Activated T-cell treated with anti-CD3 and anti-CD28 coated beads, Interleukin-2, amount 50 U/mL, for 24 hours (primary cell): ENCODE measurements around the gene CALCB.
"Not testable (repeated sequence)": the region's sequence is repeated elsewhere in the genome, so short reads cannot be mapped to it uniquely, and the experiment has no call there.

ENCODE experiments used
- DNase-seq: peaks from one replicate; pipeline ENCODE4 v3.0.0-alpha.2; 2020
- H3K27ac Mint-ChIP-seq: 2 replicates; pipeline ENCODE4 v1.8.0; 2020; ENCODE audit warnings: mild to moderate bottlenecking, mixed read lengths
- H3K27me3 Mint-ChIP-seq: 2 replicates; pipeline ENCODE4 v1.8.0; 2020; ENCODE audit warnings: mixed read lengths
- H3K36me3 Mint-ChIP-seq: 2 replicates; pipeline ENCODE4 v1.8.0; 2020; ENCODE audit warnings: low read depth, mixed read lengths
- H3K4me1 Mint-ChIP-seq: 2 replicates; pipeline ENCODE4 v1.8.0; 2020; ENCODE audit warnings: low read depth, mixed read lengths
- H3K4me3 Mint-ChIP-seq: 2 replicates; pipeline ENCODE4 v1.8.0; 2020; ENCODE audit warnings: mild to moderate bottlenecking, moderate library complexity, mixed read lengths
- H3K9me3 Mint-ChIP-seq: 2 replicates; pipeline ENCODE4 v1.8.0; 2020; ENCODE audit warnings: mixed read lengths

Gene CALCB

DNA sequence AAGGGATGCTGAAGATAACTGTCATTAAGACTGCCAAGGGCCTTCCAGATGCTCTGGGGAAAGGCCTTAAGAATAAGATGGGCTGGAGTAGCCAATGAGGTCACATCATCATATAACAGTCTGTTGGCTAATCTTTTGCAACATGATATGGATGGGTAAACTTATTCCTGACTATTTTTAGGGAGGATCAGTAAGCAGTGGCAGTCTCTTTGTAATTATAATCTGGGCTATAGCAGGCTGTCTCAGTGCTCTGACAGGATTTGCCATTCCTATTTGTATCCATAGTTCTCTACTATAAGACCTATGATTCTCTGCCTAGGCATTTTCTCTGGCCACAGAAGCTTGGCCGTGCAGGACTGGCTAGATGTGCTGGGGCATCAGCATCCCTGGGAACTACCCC lies 16.1 kb upstream of the CALCB start:
- H3K27ac Mint-ChIP-seq = no peak overlapping the region
- H3K36me3 Mint-ChIP-seq = no peaks in the 10 kb centered on the region
- DNase-seq = no peak
- H3K9me3 Mint-ChIP-seq = no peaks in the 10 kb centered on the region
- H3K4me3 Mint-ChIP-seq = no peak overlapping the region
- H3K4me1 Mint-ChIP-seq = peaks cover 34% of the 10 kb centered on the region
- H3K27me3 Mint-ChIP-seq = peaks cover 21% of the 10 kb centered on the region

DNA sequence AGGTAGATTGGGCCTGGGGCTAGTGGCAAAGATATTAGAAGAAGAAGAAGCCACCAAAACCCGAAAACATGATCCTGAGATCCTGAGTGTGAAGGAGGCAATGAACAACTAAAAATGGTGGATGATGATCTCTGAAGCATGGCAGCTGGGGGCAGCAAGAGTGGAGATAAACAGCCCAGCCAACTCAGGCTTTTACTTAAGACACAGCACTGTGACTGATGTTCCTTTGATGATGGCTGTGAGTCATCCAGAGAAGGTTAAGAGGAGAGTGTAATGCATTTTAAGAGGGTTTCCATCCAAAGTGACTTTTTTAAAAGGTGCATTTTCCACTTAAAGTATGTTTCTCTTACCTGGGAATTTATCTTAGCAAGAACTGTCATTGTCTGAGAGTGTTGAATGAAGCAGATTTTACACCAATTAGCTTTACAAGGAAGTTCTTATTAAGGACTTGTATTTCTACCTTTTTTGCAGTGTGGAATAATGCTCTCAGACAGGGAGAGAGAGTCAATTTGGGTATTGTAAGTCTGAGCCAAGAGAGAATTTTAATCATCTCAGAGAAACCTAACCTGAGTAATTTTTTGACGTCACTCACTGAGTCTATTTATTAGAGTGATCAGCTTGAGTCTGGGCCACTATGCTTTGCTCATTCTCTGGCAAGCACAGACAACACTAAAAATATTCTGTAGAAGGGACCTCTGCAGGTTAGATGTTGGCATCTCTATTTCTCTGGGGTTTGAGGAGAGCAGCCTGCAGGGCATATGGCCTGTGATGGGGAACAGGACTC lies 14.1 kb upstream of the CALCB start:
- peaks cover 19% of the 10 kb centered on the region for H3K4me1 Mint-ChIP-seq
- no peak overlapping the region for H3K4me3 Mint-ChIP-seq
- peaks cover 30% of the 10 kb centered on the region for H3K27me3 Mint-ChIP-seq
- no peak overlapping the region for H3K27ac Mint-ChIP-seq
- DNase-seq = no peak
- H3K9me3 Mint-ChIP-seq = no peaks in the 10 kb centered on the region
- no peaks in the 10 kb centered on the region for H3K36me3 Mint-ChIP-seq

DNA sequence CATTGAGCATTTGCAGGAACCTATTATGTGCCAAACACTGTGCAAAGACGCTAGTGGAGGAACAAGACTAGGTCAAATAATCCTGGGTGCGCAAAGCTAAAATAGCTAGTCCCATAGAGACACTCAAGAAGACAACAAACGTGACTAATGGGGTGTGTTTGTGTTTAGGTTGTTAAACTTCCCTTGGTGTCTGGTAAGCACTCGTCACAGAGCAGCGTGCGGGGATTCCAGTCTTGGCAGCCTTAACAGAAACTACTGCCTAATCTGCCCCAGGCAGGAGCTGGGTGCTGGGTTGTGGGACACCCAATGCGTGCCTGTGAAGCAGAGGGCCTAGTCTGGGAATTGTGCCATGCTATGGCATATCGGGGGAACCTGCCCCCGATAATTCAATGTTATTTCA lies 10.8 kb upstream of the CALCB start:
- no peak overlapping the region for H3K27ac Mint-ChIP-seq
- no peaks in the 10 kb centered on the region for H3K9me3 Mint-ChIP-seq
- no peak for DNase-seq
- H3K4me1 Mint-ChIP-seq = peaks cover 9% of the 10 kb centered on the region
- H3K4me3 Mint-ChIP-seq = no peak overlapping the region
- H3K36me3 Mint-ChIP-seq = no peaks in the 10 kb centered on the region
- H3K27me3 Mint-ChIP-seq = peaks cover 22% of the 10 kb centered on the region

DNA sequence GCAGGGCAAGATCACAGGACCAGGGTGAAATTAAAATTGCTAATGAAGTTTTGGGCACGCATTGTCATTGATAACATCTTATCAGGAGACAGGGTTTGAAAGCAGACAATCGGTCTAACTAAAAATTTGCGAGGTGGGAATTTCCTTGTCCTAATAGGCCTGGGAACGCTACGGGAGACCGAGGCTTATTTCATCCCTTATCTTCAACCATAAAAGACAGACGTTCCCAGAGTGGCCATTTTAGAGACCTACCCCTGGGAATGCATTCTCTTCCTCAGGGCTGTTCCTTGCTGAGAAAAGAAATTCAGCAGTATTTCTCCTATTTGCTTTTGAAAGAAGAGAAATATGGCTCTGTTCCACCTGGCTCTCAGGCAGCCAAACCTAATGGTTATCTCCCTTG lies 3.6 kb upstream of the CALCB start:
- not testable (repeated sequence) for H3K4me3 Mint-ChIP-seq, H3K27ac Mint-ChIP-seq, H3K36me3 Mint-ChIP-seq, DNase-seq
- peaks cover 11% of the 10 kb centered on the region for H3K9me3 Mint-ChIP-seq
- peaks cover 25% of the 10 kb centered on the region for H3K27me3 Mint-ChIP-seq
- peaks cover 17% of the 10 kb centered on the region for H3K4me1 Mint-ChIP-seq

DNA sequence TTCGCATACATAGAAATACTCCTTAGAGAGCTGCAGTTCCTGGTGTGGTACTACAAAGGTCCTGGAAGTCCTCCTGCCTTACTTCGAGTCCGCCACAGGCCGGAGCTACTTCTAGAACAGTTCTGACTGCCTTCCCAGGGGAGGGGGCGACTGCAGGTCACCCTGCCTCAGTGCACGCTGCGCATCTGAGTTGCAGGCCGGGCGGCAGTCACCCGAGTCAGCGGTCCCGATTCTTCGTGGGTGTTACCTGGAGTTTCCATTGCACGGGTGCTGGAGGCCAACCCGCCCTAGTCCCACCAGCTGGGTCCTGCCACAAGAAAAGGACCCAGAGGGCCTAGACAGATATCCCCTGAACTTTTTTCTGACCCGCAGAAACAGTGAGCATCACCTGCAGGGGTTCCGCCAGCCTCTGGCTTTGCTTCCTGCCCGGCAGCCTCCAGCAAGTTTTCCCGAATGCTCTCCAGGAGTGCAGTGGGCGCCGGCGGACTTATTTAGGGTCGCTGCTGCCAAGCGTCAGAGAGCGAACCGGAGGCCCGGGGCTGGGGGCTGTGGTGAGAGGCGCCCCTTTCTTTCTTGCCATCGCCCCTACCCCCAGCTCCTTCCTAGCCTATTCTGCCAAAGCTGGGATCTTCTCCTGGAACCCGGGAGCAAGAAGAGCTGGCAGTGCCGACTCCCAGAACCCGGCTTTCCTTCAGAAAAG lies 1.7 kb upstream of the CALCB start:
- Mint-ChIP-seq H3K27me3 (peaks cover 23% of the 10 kb centered on the region), H3K4me1 (peaks cover 18% of the 10 kb centered on the region), H3K9me3 (peaks cover 11% of the 10 kb centered on the region), H3K27ac (no peak overlapping the region), H3K36me3 (no peaks in the 10 kb centered on the region), H3K4me3 (no peak overlapping the region)
- no peak for DNase-seq

DNA sequence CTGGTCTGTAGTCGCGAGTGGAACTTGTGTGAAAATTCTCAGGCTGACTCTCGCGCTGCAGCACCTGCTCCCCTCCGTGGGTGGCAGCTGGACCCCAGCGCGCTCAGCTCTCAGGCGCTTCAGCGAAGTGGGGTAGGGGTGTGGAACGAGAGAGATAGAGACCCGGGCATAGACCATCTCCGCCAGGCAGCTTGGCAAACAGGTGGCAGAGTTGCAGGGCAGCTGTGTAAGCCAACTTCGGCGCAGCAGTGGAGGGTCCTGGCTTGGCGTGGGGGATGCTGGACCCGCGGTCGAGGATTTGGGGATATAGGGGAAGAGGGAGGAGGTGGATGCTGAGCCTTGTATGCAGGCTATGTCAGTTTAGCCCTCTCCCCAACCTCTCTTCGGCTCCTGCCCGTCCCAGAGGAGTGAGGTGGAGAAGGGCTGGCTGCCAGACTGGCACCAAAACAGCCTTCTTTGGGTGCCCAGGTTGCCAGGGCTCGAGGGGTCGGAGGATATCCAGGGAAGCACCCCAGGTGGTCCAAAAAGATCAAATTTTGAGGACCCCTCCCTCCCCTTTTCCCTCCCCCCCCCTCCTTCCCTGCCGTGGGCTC lies 746 bp upstream of the CALCB start:
- H3K27me3 Mint-ChIP-seq = peaks cover 23% of the 10 kb centered on the region
- H3K36me3 Mint-ChIP-seq = no peaks in the 10 kb centered on the region
- no peak overlapping the region for H3K4me3 Mint-ChIP-seq
- H3K4me1 Mint-ChIP-seq = peaks cover 18% of the 10 kb centered on the region
- H3K27ac Mint-ChIP-seq = no peak overlapping the region
- DNase-seq = no peak
- peaks cover 11% of the 10 kb centered on the region for H3K9me3 Mint-ChIP-seq

DNA sequence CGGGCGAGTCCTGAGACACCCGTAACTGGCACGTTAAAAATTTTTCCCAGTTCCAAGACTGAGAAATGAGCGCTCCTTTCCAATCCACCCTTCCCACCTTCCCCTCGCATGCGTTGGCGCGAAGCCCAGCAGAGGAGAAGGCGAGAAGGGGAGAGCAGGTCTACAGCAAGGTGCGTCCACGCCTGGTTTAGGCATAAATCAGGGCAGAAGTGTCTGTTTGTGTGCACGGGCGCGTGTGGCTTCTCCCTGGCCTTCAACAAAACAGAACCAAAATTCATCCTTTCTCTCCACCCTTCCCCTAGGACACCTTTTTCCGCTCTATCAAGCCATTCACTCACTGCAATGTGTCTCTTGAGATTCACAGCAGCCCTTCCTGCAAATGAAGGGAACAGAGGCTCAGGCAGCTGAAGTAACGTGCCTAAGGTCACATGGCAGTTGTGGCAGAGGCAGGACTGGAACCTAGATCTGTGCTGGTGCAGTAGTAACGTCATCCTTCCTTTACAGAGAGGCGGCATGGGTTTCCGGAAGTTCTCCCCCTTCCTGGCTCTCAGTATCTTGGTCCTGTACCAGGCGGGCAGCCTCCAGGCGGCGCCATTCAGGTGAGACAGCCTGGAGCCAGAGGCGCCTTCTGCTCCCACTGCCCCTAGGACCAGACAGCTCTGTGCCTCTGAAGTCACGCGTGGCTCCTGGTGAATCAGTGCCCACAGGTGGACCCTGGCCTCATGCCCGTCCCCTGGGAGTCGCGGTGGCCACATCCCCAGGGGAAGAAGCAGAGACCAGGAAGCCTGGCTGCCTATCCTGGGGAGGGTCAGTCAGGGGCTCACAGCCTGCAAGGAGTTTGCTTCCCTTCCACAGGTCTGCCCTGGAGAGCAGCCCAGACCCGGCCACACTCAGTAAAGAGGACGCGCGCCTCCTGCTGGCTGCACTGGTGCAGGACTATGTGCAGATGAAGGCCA lies 1.1 kb downstream of the CALCB start:
- no peaks in the 10 kb centered on the region for H3K36me3 Mint-ChIP-seq
- H3K4me1 Mint-ChIP-seq = peaks cover 18% of the 10 kb centered on the region
- peak overlapping the region; percentile 75 for H3K4me3 Mint-ChIP-seq
- H3K27ac Mint-ChIP-seq = peak overlapping the region; percentile 27
- peaks cover 23% of the 10 kb centered on the region for H3K27me3 Mint-ChIP-seq
- peaks cover 3% of the 10 kb centered on the region for H3K9me3 Mint-ChIP-seq
- peak; percentile 94 for DNase-seq

DNA sequence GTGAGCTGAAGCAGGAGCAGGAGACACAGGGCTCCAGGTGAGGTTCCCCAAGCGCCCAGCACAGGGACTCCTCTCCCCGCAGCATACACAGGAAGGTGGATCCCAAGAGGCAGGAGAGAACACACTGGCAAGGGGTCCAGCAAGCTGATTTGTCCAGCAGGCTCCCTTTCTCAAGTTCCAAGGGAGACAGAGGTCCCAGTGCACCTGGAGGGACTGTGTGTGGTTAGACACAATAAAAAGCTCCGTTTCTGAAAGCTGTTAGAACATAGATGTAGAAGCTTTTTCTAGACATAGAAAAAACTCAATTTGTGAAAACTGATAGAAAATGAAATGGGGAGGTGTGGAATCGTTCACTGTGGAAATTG lies 1.8 kb downstream of the CALCB start:
- Mint-ChIP-seq H3K4me3 (no peak overlapping the region), H3K9me3 (no peaks in the 10 kb centered on the region), H3K27me3 (peaks cover 23% of the 10 kb centered on the region), H3K36me3 (no peaks in the 10 kb centered on the region), H3K4me1 (peaks cover 18% of the 10 kb centered on the region), H3K27ac (no peak overlapping the region)
- DNase-seq = no peak

DNA sequence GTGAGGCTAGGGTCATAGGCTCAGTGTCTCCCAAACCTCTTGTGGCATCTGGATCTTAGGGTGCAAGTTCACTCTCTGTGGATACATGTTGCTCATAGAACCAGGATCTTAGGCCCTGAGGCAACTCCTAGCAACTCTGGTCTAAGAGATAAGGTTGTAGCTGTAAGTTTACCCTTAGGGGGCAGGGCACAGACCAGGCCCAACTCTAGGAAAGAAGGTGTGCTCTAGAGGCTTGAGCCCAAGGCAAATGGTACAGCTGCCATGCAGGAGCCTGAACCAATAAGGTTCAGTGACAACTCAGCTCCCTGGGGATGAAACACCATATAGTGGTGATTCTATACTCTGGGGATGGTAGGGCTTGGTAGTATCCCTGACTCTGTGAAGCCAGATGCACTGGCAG lies 17.8 kb downstream of the CALCB start:
- H3K27me3 Mint-ChIP-seq = peaks cover 22% of the 10 kb centered on the region
- H3K4me3 Mint-ChIP-seq = no peak overlapping the region
- H3K9me3 Mint-ChIP-seq = no peaks in the 10 kb centered on the region
- no peaks in the 10 kb centered on the region for H3K4me1 Mint-ChIP-seq
- no peaks in the 10 kb centered on the region for H3K36me3 Mint-ChIP-seq
- DNase-seq = no peak
- H3K27ac Mint-ChIP-seq = no peak overlapping the region

DNA sequence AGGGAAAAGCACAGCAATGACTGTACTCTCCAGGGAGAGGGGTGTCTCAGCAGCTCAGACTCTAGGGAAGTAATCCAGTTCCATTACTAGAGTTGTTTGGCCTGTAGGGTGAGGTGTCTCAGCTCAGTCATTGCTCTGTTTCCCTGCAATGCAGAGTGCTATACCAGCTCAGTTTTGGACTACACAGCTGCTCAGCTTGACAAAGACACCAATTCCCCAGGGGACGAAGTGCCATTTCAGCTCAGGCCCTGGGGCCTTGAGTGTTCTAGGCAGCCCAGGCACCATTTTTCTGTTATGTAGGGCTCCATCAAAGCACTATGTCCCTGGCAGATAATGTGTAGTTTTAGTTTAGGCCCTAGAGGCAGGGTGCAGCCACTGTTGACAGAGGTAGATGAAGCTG lies 18.2 kb downstream of the CALCB start:
- Mint-ChIP-seq H3K27me3 (peaks cover 27% of the 10 kb centered on the region), H3K4me1 (no peaks in the 10 kb centered on the region), H3K4me3 (no peak overlapping the region), H3K9me3 (no peaks in the 10 kb centered on the region), H3K27ac (no peak overlapping the region), H3K36me3 (no peaks in the 10 kb centered on the region)
- no peak for DNase-seq

DNA sequence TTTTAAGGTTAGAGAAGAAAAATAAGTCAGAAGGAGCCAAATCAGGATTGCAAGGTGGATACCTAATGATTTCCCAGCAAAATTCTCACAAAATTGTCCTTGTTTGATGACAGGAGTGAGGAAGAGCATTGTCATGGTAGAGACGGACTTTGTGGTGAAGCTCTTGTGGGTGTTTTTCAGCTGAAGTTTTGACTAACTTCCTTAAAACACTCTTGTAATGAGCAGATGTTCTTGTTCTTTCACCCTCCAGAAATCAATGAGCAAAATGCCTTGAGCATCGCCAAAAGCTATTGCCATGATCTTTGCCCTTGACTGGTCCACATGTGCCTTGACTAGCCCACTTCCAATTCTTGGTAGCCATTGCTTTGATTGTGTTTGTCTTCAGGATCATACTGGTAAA lies 20.0 kb downstream of the CALCB start:
- no peak overlapping the region for H3K27ac Mint-ChIP-seq
- H3K4me1 Mint-ChIP-seq = no peaks in the 10 kb centered on the region
- peaks cover 35% of the 10 kb centered on the region for H3K27me3 Mint-ChIP-seq
- H3K36me3 Mint-ChIP-seq = no peaks in the 10 kb centered on the region
- H3K9me3 Mint-ChIP-seq = no peaks in the 10 kb centered on the region
- DNase-seq = no peak
- H3K4me3 Mint-ChIP-seq = no peak overlapping the region

DNA sequence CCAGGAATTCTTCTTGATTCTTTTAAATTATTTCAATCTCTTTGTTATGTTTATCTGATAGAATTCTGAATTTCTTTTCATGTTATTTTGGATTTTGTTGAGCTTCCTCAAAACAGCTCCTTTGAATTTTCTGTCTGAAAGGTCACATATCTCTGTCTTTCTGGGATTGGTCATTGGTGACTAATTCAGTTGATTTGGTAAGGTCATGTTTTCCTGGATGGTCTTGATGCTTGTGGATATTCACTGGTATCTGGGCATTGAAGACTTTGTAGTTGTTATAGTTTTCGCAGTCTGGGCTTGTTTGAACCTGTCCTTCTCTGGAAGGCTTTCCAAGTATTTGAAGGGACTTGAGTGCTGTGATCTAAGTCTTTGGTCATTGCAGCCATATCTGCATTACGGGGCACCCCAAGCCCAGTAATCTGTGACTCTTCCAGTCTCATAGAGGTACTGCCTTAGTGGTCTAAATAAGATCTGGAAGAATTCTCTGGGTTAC lies 22.4 kb downstream of the CALCB start:
- no peak overlapping the region for H3K27ac Mint-ChIP-seq
- peaks cover 35% of the 10 kb centered on the region for H3K27me3 Mint-ChIP-seq
- no peaks in the 10 kb centered on the region for H3K4me1 Mint-ChIP-seq
- no peak overlapping the region for H3K4me3 Mint-ChIP-seq
- no peak for DNase-seq
- no peaks in the 10 kb centered on the region for H3K9me3 Mint-ChIP-seq
- no peaks in the 10 kb centered on the region for H3K36me3 Mint-ChIP-seq

DNA sequence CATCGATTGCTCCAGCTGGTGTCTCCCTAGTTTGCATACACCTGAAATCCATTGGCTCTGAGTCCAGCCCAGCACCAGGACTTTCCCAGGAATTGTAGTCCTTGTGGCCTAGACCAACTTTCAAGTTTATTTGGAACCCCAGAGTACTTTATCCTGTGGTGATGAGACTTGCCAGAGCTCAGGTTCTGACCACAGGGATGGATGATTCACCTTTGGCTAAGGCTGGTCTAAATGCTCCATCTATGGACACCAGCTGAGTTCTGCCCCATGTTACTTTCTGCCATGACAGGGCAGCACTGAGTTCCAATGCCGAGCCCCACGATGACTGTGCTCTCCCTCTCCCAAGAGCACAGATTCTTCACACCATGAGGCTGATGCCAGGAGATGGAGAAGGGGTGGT lies 24.0 kb downstream of the CALCB start:
- no peaks in the 10 kb centered on the region for H3K9me3 Mint-ChIP-seq
- H3K4me1 Mint-ChIP-seq = peaks cover 2% of the 10 kb centered on the region
- H3K27ac Mint-ChIP-seq = no peak overlapping the region
- peaks cover 38% of the 10 kb centered on the region for H3K27me3 Mint-ChIP-seq
- no peak for DNase-seq
- H3K36me3 Mint-ChIP-seq = no peaks in the 10 kb centered on the region
- no peak overlapping the region for H3K4me3 Mint-ChIP-seq

DNA sequence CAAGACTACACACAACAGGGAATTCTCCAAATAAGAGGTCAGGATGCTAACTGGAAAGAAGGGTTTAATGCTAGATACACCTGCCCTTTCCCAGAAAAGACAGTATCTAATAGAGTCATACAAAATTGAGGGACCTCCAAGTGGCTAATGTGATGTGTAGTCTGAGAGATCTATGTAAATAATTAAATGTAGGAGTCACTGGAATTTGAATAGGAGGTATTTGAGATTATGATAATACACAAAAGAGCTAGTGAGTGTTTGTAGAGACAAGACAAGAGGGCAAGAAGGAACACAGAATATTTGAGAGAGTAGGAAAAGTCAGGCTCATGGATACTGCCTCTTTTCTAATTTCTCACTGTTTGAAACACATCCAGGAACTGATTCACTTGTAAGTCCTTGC lies 25.9 kb downstream of the CALCB start:
- Mint-ChIP-seq H3K4me3 (no peak overlapping the region), H3K27ac (no peak overlapping the region), H3K36me3 (no peaks in the 10 kb centered on the region), H3K9me3 (no peaks in the 10 kb centered on the region), H3K4me1 (peaks cover 2% of the 10 kb centered on the region), H3K27me3 (peaks cover 38% of the 10 kb centered on the region)
- no peak for DNase-seq
